Panc1 (cell line): Measurements from ENCODE around the gene SKA2. TPM values are rescaled to one million over a fixed set of nuclear protein-coding genes. Genes with fewer than 3 reads are reported as not detected.

ENCODE experiments used
- microRNA-seq: library from miRNA; unstranded; fragments of <30 nt; microRNA quantifications from one replicate; pipeline ENCODE4 v1.1.0, GENCODE V29; 2020; ENCODE audit not compliant: unreplicated experiment
- total RNA-seq: library from RNA; stranded (reverse); gene quantifications from one replicate; pipeline ENCODE4 v1.2.1, GENCODE V29; 2021; ENCODE audit not compliant: unreplicated experiment

SKA2 gene
- total RNA-seq, 1 experiment from 2014 or later: 30.3 TPM

Small RNA genes lying within 50 kb of the gene (microRNA-seq; reads per million reads assigned to microRNA genes)
- gene MIR301A (1,322 reads per million, percentile 85 among the genes with 10 or more reads in this experiment), gene MIR454 (1,668 reads per million, percentile 85 among the genes with 10 or more reads in this experiment)

Other genes with a start within 250 kb of the SKA2 start
- 43.3 TPM for gene TRIM37, start 48.3 kb downstream of the SKA2 start, total RNA-seq
- gene PRR11, start 560 bp upstream of the SKA2 start, total RNA-seq: 39.8 TPM
- 11.9 TPM for gene SMG8, start 54.8 kb upstream of the SKA2 start, total RNA-seq
- gene GDPD1, start 65.3 kb upstream of the SKA2 start, total RNA-seq: 0.26 TPM
- gene YPEL2, start 176.5 kb upstream of the SKA2 start, total RNA-seq: 1.1 TPM